GM18517 (cell line): ENCODE data around the gene MFSD2A.
"Not testable (repeated sequence)": the region's sequence is repeated elsewhere in the genome, so short reads cannot be mapped to it uniquely, and the experiment has no call there.

ENCODE experiments used
- ATAC-seq: cut with Tn5 transposase; IDR thresholded peaks from one replicate; pipeline ENCODE4 v1.9.1; 2021; ENCODE audit warnings: mild to moderate bottlenecking, moderate library complexity; ENCODE audit not compliant: unreplicated experiment

MFSD2A gene

DNA sequence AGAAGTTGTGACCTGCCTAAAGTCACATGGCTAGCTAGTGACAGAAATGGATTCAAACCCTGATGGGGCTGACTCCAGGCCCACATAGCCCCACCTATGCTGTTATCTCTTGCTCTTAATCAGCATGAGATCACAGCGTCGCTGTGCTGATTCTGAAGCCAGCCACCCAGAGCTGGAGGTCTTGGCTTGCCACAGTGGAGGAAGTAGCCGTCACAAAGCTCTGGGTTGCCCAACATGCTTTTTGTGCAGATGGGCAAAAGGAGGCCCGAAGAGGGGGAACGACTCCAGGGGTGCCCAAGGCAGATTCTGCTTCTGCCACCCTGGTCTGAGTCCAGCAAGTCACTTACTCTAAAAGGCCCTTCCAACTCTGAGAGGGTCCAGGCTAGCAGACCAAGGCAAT is 14.7 kb upstream of the MFSD2A start:
- ATAC-seq, result no peak

DNA sequence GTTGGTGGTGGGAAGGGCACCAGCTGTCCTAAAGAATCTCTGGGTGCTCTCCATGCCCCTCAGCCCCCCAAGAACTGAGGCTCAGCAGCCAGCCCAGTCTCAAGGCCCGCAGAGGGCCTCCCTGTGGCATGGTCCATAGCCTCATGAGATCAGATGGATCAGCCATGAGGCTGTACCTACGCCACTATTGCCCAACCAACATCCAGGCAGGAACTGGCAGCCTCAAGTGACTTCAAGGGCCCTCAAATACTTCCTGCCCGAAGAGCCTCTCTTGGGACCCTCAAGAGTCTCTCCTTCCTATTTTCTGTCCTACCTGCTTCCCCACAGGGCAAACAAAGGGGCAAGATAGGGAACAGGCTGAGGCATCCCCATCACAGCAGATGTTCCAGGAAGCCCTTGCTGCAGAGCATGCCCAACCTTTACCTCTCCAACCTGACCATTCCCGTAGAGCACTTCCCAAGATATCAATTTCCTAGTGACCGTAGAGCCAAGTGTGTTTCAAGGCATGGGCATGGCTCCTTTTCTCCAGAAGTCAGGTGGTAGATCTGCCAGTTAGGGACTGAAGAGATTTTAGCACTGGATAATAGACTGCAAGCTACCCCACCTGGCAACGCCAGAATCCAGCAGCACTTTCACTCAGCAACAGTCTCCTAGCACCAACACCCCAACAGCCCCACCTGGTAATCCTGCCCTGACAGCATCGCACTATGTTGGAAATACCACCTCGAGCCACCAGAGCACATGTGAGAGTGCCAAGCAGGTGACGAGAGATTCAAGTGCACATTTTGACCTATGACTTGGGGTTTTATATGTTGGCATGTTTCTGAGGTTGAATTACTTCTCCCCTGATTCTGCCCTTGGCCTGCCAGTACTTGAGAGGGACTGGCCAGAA is 13.7 kb upstream of the MFSD2A start:
- ATAC-seq, result no peak

DNA sequence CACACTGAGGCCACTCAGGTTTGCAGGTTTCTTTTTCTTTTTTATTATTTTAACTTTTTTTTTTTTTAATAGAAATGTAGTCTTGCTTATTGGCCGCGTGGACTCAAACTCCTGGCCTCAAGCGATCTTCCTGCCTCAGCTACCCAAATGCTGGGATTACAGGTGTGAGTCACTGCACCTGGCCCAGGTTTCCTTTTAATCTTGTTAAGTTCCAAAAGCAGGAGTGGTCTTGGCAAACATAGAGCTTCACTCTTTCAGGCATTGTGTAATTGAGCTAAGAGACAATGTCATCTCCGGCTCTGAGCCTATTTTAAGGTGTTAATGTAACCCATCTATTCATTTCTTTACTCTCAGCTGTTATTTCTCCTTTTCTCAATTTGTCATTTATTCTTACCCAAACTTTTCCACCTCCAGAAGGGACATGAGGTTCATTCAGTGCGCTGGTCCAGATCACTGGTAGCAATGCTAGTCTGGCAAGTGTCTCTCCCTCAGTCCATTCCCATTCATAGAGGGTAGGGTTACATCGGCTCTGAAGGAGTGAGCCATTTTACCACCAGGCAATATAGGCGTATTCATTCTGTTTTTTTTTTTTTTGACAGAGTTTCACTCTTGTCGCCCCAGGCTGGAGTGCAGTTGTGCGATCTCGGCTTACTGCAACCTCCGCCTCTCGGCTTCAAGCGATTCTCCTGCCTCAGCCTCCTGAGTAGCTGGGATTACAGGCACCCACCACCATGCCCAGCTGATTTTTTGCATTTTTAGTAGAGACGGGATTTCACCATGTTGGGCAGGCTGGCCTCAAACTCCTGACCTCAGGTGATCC is 11.3 kb upstream of the MFSD2A start:
- ATAC-seq, result no peak

DNA sequence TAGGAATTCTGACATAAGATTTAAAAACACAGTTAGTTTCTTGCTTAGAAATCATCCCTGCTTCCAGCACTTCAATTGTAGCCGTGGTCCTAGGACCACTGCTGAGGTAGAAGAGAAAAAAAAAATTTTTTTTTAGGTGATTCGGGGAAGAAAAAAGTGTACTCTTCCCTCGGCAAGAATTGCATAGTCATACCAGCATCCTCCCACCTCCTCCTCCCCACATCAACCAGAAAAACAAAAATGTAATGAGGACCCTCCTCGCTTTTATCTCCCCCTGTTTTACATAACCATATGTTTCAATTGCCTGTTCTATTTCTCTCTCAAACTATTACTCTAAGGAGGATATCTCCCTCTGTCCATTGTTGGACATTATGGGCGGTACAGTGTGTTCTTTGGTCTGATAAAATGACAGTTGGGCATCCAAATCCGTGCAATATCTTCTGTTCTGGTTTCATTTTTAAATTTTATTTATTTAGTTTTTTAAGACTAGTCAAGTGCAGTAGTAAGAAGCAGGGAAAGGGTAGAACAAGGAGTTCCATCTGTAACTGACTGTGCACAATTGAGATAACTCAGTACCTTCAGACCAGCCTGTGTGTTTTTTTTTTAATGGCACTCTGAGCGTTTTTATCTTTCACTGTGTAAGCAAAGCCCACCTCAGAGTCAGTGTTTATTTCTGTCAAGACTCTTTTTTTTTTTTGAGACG is 10.4 kb upstream of the MFSD2A start:
- ATAC-seq, result no peak

DNA sequence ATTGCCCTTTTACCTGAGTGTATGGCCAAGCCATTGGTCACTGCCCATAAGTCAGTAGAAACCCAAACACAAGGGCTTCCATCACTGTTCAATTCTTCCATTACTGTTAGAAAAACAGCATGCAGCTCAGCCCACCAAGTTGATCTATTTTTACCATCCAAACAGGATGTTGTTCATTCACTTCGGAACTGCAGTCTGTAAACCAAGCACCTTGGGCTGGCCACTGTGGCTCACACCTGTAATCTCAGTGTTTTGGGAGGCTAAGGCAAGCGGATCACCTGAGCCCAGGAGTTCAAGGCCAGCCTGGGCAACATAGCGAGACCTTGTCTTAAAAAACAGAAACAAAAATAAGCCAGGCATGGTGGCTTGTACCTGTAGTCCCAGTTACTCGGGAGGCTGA is 8.7 kb upstream of the MFSD2A start:
- no peak for ATAC-seq

DNA sequence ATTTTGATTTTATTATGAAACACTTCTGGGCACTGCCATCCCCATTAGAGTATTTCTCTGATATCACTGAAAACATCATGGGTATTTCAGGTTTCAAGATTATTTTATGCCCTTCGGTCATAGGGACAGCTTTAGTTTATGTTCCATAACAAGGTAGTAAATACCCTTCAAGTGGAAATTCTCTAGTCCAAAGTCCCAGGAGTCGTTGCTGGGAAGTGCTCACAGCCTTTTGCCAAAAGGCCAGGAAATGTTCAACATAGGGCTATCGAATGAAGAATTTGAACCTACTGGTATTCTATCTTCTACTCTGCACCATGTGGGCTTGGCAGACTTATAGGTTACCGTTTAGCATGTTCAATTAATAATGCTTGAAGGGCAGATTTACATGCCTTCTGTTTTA is 7.7 kb upstream of the MFSD2A start:
- no peak for ATAC-seq

DNA sequence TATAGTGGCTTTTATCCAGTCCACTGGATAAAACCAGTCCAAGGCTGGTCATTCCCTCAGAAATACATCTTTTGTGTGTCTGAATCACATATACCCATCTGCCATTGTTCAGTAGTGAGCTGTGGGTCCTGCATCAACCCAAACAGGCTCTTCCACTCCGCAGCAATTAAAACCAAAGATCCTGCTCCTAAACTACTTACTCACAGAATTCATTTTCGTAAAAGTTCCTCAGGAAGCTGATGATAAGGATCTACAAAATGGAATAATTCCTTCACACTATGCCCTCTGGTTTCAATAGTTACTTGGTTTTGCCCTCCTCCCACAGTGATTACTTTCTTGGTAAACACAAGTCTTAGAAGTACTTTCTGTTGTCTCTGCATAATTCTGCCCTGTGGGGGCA is 5.1 kb upstream of the MFSD2A start:
- no peak for ATAC-seq

DNA sequence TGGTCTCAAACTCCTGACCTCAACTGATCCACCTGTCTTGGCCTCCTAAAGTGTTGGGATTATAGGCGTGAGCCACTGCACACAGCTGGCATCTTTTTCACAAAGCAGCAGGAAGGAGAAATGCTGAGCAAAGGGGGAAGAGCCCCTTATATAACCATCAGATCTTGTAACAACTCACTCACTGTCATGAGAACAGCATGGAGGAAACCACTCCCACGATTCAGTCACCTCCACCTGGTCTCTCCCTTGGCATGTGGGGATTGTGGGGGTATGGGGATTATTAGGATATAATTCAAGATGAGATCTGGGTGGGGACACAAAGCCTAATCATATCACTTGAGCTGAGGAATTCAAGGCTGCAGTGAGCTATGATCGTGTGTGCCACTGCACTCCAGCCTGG is 3.0 kb upstream of the MFSD2A start:
- no peak for ATAC-seq

DNA sequence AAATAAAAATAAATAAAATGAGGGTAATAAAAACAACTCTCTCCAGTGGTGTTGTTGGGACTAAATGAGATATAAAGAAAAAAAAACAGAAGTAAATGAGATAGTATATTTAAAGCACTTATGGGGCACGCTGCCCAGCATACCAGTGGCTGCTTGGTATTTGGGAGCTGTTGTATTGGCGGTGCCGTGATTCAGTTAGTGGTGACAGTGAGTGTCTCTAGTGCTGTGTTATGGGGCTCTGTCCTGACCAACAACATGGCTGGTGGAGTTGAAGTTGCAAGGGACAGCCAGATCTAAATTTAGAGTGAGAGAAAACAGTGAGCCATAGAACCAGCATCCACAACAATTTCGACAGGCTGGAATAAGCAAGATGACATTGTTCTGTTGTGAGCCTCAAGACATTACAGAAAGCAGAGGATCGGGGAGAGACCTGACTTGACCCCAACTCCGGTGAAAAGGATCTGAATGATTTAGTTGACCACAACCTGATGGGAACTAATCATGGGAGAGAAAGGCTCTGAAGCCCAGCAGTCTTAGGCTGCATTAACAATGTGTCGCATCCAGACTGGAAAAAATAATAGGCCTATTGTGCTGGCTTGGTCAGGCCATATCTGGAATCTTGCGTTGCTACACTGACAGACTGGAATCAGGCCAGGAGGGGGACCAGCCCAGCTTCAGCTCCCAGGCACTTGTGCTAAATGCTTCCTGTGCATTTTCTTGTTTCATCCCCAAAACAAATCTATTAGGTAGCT is 2.4 kb upstream of the MFSD2A start:
- no peak for ATAC-seq

DNA sequence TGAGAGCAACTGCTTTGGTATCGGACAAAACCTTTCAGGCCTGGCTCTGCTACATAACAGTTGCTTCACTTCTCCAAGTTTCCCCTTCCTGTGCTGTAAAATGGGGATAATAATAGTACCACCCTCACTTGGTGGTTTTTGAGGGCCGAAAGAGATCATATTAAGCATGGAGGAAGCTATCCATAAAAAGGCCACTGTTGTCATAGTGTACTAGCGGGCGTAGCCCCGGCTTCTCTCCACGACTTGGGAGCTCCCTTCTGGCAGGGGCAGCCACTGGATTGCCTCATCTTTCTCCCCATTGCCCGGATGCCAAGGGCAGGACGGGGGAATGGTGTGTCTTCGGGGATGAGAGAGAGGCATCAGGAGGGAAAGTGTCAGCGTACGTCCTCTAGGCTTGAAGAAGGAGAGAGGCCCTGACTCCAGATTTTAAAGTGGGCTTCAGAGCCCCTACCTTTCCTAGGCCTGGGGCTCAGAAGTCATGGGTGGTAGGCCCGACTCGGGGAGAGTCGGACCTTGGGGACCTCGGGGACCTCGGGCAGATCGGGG is 548 bp upstream of the MFSD2A start:
- ATAC-seq, result no peak

DNA sequence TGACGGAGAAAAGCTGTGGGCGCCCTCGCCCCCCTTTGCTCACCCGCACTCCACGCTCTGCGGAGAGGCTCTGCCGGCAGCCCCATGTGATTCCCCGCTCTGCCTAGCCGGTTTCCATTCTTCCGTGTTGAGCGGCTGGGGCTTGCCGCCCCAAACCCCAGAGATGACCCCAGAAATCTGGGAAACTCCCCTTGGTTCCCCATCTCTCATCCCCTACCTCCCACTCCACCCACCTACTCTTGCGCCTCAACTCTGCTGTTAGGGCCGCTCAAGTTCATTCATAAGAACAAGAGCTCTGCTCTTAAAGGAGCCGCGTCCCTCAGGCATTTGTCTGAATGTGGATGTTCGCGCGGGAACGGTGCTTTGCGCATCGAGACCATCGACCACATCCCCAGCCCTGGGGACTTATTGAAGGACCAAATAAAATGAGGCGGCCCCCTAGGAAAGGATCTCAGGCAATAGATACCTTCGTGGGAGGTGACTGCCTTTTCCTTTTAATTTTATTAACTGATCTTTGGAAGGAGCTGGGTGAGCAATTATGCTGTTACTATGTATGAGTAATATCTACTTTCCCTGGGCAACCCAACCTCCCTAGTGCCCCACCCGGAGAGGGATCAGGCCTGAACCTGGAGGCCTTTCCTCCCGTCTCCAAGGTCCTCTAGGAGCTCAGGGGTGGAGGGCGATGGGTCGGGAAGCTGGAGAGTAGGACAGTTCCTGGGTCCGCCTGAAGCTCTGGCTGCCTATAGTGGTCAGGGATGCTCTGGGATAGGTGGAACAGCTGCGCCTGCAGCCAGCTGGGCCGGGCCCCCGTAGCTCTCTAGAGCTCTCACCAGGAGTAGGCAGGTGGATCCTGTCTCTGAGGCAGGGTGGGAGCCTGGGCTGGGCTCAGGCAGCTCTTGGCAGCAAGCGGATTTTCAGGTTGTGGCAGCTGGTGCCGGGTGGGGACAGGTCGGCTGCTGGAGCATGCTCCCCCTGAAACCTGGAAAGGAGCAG is 898 bp downstream of the MFSD2A start:
- ATAC-seq, result no peak

DNA sequence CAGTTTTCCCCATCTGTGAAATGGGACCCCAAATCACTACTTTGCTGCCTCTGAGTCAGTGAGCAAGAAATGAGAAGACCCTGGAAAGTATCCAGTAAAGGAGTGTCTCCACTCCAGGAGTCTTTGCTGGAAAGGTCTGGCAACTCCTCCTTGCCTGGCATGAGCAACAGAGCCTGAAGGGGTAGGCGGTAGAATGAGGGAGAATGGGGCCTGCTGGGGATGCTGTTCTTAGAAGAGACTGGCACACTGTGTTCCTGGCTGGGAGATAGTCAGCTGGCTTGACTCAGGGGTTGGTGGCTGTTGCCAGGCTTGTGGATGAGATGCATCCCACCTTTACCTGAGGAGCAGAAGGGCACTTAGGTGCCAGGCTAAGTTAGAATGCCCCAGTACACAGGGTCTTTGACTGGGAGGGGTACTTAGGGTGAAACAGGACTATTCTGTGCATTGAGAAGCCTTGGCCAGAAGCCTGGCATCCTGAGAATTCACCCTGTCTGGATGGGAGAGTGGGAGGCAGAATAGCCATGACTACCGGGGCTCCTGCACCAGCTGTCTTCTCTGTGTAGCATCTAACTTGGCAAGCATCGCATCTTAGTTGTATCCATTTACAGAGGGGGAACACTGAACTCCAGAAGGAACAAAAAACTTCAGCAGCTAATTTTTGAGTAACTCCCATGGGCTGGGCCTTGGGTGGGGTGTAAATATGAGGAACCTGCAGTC is 2.5 kb downstream of the MFSD2A start:
- no peak for ATAC-seq

DNA sequence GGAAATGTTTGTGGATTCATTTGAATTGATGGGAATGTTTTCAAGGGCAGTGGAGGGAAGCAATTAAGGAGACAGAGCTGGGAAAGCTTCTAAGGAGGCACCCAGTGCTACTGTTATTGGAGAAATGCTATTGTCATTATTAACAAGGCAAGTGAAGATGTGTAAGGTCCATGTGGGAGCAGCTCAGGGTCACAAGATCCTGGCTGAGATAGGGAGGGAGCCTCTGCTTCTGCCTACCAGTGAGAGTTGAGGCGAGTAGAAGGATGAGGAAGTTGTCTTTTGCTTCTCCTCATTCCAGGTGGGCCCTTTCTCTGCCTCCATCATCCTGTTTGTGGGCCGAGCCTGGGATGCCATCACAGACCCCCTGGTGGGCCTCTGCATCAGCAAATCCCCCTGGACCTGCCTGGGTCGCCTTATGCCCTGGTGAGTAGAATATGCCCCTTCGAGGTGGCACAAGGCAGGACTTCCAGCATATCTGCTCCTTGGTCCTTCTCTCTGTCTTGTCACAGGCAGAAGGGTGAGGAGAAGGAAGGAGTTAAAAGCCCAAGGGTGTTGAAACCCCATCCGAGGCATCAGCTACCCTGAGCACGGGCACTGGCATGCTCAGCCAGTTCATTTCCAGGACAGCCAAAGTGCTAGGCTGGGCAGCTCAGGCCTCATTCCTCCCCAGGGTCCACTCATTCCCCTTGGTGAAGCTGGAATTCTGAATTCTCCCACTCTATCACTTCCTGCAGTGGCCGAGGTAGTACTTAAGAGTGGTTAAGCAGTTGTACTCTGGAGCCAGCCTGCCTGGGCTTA is 3.7 kb downstream of the MFSD2A start:
- ATAC-seq, result no peak

DNA sequence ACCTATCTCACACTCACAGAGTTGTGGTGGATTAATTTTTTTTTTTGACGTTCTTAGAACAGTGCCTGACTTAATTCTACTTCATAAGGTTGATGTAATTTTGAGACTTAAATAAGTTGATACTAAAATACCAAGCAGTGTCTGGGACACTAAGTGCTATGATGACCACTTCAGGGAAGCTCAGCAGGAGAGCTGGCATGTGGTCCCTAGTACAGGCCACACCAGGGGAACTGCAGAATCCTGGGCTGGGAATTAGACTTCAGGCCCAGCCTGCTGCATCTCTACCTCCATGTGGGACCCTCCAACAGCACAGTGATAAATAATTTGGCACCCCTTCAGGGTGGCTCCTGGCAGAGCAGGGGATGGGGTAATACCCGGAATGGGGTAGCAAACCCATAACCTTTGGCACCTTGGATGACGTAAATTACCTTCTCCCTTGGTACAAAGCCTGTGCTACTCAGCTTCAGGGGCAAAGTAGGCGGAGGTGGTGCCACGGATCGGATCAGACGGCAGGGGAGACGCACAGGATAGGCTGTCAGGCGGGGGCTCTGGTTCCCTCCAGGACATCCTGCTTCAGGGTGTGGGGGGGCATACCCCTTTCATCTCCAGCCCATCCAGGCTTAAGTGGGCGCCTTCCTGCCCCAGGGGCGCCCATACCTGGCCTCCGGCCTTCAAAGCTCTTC is 4.8 kb downstream of the MFSD2A start:
- no peak for ATAC-seq

DNA sequence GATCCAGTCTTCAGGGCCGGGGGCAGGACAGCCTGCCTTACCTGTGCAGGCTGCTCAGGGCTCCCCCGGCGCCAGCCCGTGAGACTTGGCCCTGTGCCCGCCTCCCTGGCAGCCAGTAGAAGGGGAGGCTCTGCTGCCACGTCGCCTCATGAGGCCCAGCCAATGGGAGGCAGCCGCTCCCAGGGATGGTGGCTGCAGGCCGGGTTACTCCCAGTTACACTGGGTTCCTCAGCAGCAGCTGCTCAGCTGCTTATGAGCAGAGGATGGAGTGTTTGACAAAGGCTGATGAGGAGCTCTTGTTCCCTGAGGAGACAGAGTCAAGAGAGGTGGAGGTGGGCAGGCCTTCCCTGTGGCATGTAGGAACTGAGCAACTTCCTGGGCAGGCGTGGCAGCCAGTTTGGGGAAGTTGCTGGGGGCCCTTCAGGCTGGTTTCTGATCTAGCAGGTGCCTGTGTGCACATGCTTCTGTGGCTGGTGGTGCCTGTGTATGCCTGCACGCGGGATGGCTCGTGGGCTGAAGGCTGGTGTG is 5.5 kb downstream of the MFSD2A start:
- no peak for ATAC-seq

DNA sequence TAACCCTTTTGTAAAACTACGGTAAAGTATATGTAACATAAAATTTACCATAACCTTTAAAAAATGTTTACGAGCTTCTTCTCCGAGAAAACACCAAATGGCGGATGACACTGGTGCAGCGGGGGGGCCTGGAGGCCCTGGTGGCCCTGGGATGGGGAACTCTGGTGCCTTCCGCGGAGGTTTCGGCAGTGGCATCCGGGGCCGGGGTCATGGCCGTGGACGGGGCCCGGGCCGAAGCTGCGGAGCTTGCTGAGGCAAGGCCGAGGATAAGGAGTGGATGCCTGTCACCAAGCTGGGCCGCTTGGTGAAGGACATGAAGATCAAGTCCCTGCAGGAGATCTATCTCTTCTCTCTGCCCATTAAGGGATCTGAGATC is 7.5 kb downstream of the MFSD2A start:
- ATAC-seq, result no peak

DNA sequence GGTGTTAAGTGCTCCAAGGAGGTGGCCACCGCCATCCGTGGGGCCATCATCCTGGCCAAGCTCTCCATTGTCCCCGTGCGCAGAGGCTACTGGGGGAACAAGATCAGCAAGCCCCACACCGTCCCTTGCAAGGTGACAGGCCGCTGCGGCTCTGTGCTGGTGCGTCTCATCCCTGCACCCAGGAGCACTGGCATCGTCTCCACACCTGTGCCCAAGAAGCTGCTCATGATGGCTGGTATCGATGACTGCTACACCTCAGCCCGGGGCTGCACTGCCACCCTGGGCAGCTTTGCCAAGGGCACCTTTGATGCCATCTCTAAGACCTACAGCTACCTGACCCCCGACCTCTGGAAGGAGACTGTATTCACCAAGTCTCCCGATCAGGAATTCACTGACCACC is 8.0 kb downstream of the MFSD2A start:
- ATAC-seq, result not testable (repeated sequence)
